Neural progenitor cell (in vitro differentiated cells): Measurements from ENCODE around the gene CNPY2. TPM values are rescaled to one million over a fixed set of nuclear protein-coding genes. Genes with fewer than 3 reads are reported as not detected.

Experiments
- DNase-seq: peaks from one replicate; pipeline ENCODE4 v3.0.0-alpha.2; 2016; ENCODE audit warnings: low spot score
- H2AFZ ChIP-seq: fragments of 200-600 bp; sonication (generic); replicated peaks from 2 replicates; pipeline ENCODE4 v1.6.1; 2016; ENCODE audit warnings: antibody characterized with exemption
- H3F3A ChIP-seq: fragments of 200-600 bp; sonication (generic); 2 replicates; pipeline ENCODE4 v1.6.1; 2016; ENCODE audit warnings: antibody characterized with exemption, low read depth
- H3K27ac ChIP-seq: fragments of 200-600 bp; sonication (generic); 2 replicates; pipeline ENCODE4 v1.5.1; 2016; ENCODE audit warnings: mild to moderate bottlenecking
- H3K27me3 ChIP-seq: fragments of 200-600 bp; sonication (generic); 2 replicates; pipeline ENCODE4 v1.6.1; 2016; ENCODE audit warnings: mild to moderate bottlenecking, moderate library complexity
- H3K36me3 ChIP-seq: fragments of 200-600 bp; sonication (generic); 2 replicates; pipeline ENCODE4 v1.5.1; 2016
- H3K4me1 ChIP-seq: fragments of 200-600 bp; sonication (generic); 2 replicates; pipeline ENCODE4 v1.6.1; 2016; ENCODE audit warnings: mixed run types
- H3K4me2 ChIP-seq: fragments of 200-600 bp; sonication (generic); 2 replicates; pipeline ENCODE4 v1.6.1; 2016
- H3K4me3 ChIP-seq: fragments of 200-600 bp; sonication (generic); 2 replicates; pipeline ENCODE4 v1.5.1; 2016
- H3K79me2 ChIP-seq: fragments of 200-600 bp; sonication (generic); 2 replicates; pipeline ENCODE4 v1.6.1; 2016; ENCODE audit warnings: low read depth
- H3K9ac ChIP-seq: fragments of 200-600 bp; sonication (generic); 2 replicates; pipeline ENCODE4 v1.6.1; 2016
- H3K9me3 ChIP-seq: fragments of 200-600 bp; sonication (generic); 2 replicates; pipeline ENCODE4 v1.5.1; 2016; ENCODE audit warnings: low read depth
- H4K20me1 ChIP-seq: fragments of 200-600 bp; sonication (generic); 2 replicates; pipeline ENCODE4 v1.6.1; 2016; ENCODE audit warnings: low read depth
- H3K27ac Mint-ChIP-seq: 3 replicates; pipeline ENCODE4 v1.8.0; 2021; ENCODE audit warnings: mixed read lengths
- H3K27me3 Mint-ChIP-seq: 2 replicates; pipeline ENCODE4 v1.8.0; 2022; ENCODE audit warnings: low read depth, mild to moderate bottlenecking, inconsistent platforms, moderate library complexity, mixed read lengths; ENCODE audit not compliant: insufficient read depth
- H3K36me3 Mint-ChIP-seq: 3 replicates; pipeline ENCODE4 v1.8.0; 2021; ENCODE audit warnings: mixed read lengths
- H3K4me1 Mint-ChIP-seq: 3 replicates; pipeline ENCODE4 v1.8.0; 2021; ENCODE audit warnings: mixed read lengths
- H3K4me3 Mint-ChIP-seq: 3 replicates; pipeline ENCODE4 v1.8.0; 2021; ENCODE audit warnings: mild to moderate bottlenecking, moderate library complexity, mixed read lengths
- H3K9me3 Mint-ChIP-seq: 3 replicates; pipeline ENCODE4 v1.8.0; 2020; ENCODE audit warnings: mixed read lengths
- EZH2 ChIP-seq: fragments of 200-600 bp; sonication (generic); IDR thresholded peaks from 2 replicates; pipeline ENCODE4 v1.6.1; 2017; ENCODE audit warnings: antibody characterized with exemption, mild to moderate bottlenecking, moderate library complexity
- EZH2phosphoT487 ChIP-seq: fragments of 200-600 bp; sonication (generic); IDR thresholded peaks from 2 replicates; pipeline ENCODE4 v1.6.1; 2017; ENCODE audit warnings: antibody characterized with exemption
- small RNA-seq: library from RNA; depleted of rRNA; stranded (forward); fragments of <200 nt; gene quantifications from one replicate; pipeline ENCODE3, GENCODE V24; 2015
- total RNA-seq: library from RNA; depleted of rRNA; stranded (reverse); fragments of >200 nt; gene quantifications from 2 replicates; pipeline ENCODE4 v1.2.3, GENCODE V29; 2015; ENCODE audit warnings: low replicate concordance
- TF ChIP-seq, protein P1 (sequence below): fragments of 200-600 bp; sonication (generic); IDR thresholded peaks from 2 replicates; pipeline ENCODE4 v1.5.1; 2017; ENCODE audit warnings: antibody characterized with exemption, mild to moderate bottlenecking

The CNPY2 gene
- total RNA-seq, 1 donor from 2014 or later = 128 TPM

DNA sequence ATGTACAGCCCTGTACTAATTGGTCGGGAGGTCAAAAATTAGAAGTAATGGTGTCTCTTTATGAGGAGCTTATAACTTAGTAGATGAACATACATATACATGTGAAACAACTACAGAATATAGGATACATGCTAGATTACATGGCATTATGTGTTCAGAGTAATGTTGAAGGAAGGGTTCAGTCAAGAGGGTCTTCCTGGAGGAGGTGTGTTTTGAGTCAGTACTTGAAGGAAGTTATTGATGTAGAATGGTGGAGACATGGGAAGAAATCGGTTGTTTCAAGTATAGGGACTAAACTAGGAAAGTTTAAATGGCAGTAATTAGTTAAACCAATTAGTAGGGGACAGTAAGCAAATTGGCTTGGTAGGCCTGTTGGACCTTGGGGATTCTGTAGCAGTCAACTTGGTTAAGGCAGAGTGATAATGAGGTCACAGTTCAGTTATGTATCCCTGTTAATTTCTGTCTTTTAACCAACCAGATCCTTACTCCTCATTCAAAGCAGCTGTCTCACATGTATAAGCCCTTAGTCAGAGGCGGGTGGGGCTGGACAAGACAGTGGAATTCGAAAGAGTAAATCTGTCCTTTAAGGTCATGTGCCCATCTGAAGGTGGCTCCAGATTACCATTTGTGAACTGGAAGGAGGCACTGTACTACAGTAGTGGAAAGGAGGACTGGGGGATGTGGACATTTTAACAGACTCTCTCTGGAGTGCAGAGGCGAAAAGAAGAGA lies 54.1 kb downstream of the CNPY2 start:
- Mint-ChIP-seq H3K27ac (no peak overlapping the region), H3K4me1 (peaks cover 18% of the 10 kb centered on the region)

DNA sequence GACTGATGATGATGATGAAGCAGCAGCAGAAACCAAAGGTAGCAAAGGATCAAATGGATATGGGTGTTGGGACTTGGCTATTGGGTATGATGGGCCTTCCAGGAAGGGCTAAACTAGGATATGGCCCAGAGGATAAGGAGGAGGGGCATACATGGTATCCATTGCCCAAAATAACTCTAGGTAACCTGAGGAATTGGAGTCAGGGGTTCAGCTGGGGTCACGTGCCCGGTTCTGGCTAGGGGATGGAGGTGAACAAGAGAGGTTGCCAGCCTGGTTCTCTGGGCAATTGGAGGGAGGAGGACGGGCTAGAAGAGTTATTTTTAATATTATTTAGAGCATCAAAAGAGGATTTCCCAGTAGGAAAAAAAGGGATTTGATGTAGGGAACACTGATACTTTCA lies 54.9 kb downstream of the CNPY2 start:
- Mint-ChIP-seq H3K4me1 (peaks cover 20% of the 10 kb centered on the region), H3K27ac (no peak overlapping the region)

More for the DNA sequence above, 54.1 kb downstream of the CNPY2 start:
- no peak overlapping the region for H3K9ac ChIP-seq
- H3K9me3 ChIP-seq = no peaks in the 10 kb centered on the region
- TF ChIP-seq EZH2phosphoT487 (no peak), EZH2 (no peak)
- TF ChIP-seq, protein P1, sequence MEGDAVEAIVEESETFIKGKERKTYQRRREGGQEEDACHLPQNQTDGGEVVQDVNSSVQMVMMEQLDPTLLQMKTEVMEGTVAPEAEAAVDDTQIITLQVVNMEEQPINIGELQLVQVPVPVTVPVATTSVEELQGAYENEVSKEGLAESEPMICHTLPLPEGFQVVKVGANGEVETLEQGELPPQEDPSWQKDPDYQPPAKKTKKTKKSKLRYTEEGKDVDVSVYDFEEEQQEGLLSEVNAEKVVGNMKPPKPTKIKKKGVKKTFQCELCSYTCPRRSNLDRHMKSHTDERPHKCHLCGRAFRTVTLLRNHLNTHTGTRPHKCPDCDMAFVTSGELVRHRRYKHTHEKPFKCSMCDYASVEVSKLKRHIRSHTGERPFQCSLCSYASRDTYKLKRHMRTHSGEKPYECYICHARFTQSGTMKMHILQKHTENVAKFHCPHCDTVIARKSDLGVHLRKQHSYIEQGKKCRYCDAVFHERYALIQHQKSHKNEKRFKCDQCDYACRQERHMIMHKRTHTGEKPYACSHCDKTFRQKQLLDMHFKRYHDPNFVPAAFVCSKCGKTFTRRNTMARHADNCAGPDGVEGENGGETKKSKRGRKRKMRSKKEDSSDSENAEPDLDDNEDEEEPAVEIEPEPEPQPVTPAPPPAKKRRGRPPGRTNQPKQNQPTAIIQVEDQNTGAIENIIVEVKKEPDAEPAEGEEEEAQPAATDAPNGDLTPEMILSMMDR = no peak
- H3K36me3 ChIP-seq = no peaks in the 10 kb centered on the region
- no peak overlapping the region for H3K4me2 ChIP-seq
- Mint-ChIP-seq H3K36me3 (no peaks in the 10 kb centered on the region), H3K27me3 (peaks cover 2% of the 10 kb centered on the region), H3K4me3 (no peak overlapping the region), H3K9me3 (no peaks in the 10 kb centered on the region)
- DNase-seq = no peak
- no peaks in the 10 kb centered on the region for H3K27me3 ChIP-seq
- peaks cover 13% of the 10 kb centered on the region for H4K20me1 ChIP-seq
- no peak overlapping the region for H2AFZ ChIP-seq
- H3K27ac ChIP-seq = no peak overlapping the region
- no peak overlapping the region for H3K4me3 ChIP-seq
- peaks cover 14% of the 10 kb centered on the region for H3K79me2 ChIP-seq
- peaks cover 34% of the 10 kb centered on the region for H3F3A ChIP-seq
- H3K4me1 ChIP-seq = peaks cover 11% of the 10 kb centered on the region

DNA sequence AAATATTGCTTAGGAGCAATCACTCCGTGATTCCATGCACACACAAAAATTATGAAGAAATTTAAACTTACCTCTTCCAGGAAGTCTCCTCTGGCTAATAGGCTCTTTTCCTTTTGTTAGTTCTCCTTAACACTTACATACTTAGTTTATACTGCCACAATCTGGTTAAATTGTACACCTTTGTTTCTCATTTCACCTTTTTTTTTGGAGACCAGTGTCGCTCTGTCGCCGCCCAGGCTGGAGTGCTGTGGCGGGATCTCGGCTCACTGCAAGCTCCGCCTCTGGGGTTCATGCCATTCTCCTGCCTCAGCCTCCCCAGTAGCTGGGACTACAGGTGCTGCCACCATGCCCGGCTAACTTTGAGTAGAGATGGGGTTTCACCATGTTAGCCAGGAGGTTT lies 55.4 kb downstream of the CNPY2 start:
- TF ChIP-seq EZH2phosphoT487 (no peak), EZH2 (no peak)
- TF ChIP-seq, protein P1 = no peak
- H3K36me3 Mint-ChIP-seq = peaks cover 8% of the 10 kb centered on the region
- Histone ChIP-seq H4K20me1 (peaks cover 25% of the 10 kb centered on the region), H3K27ac (no peak overlapping the region), H3K27me3 (no peaks in the 10 kb centered on the region), H3K36me3 (no peaks in the 10 kb centered on the region), H2AFZ (no peak overlapping the region), H3K9ac (no peak overlapping the region), H3F3A (peaks cover 24% of the 10 kb centered on the region), H3K4me3 (no peak overlapping the region), H3K4me1 (peaks cover 17% of the 10 kb centered on the region), H3K9me3 (no peaks in the 10 kb centered on the region), H3K79me2 (peaks cover 27% of the 10 kb centered on the region), H3K4me2 (no peak overlapping the region)
- DNase-seq = no peak
- H3K4me1 Mint-ChIP-seq = peaks cover 18% of the 10 kb centered on the region
- peaks cover 2% of the 10 kb centered on the region for H3K27me3 Mint-ChIP-seq
- H3K4me3 Mint-ChIP-seq = peak overlapping the region; percentile 44
- H3K27ac Mint-ChIP-seq = no peak overlapping the region
- H3K9me3 Mint-ChIP-seq = no peaks in the 10 kb centered on the region

More for the DNA sequence above, 54.9 kb downstream of the CNPY2 start:
- Histone ChIP-seq H3K27ac (no peak overlapping the region), H3K4me3 (no peak overlapping the region), H3K79me2 (peaks cover 22% of the 10 kb centered on the region), H3K4me2 (no peak overlapping the region), H3K36me3 (no peaks in the 10 kb centered on the region), H3K9me3 (no peaks in the 10 kb centered on the region), H3K9ac (no peak overlapping the region), H3K27me3 (no peaks in the 10 kb centered on the region), H3K4me1 (peaks cover 17% of the 10 kb centered on the region), H3F3A (peaks cover 30% of the 10 kb centered on the region), H2AFZ (no peak overlapping the region), H4K20me1 (peaks cover 20% of the 10 kb centered on the region)
- Mint-ChIP-seq H3K27me3 (peaks cover 2% of the 10 kb centered on the region), H3K36me3 (peaks cover 4% of the 10 kb centered on the region), H3K9me3 (no peaks in the 10 kb centered on the region), H3K4me3 (no peak overlapping the region)
- DNase-seq = no peak
- no peak for TF ChIP-seq EZH2
- TF ChIP-seq, protein P1 = no peak
- TF ChIP-seq EZH2phosphoT487 = no peak

Small RNA genes within 50 kb of the gene (small RNA-seq; reads per million reads assigned to genes)
- gene RNU7-40P = not detected

Other genes with a start within 250 kb of the CNPY2 start
- gene ERBB3, start 235.8 kb downstream of the CNPY2 start, total RNA-seq = 6.3 and 8.8 TPM in 2 replicates
- 168 and 242 TPM in 2 replicates for gene PA2G4, start 211.4 kb downstream of the CNPY2 start, total RNA-seq
- gene RPL41, start 199.4 kb downstream of the CNPY2 start, total RNA-seq = 3,372 and 3,805 TPM in 2 replicates
- gene ZC3H10, start 197.7 kb downstream of the CNPY2 start, total RNA-seq = 10.3 and 10.8 TPM in 2 replicates
- 75.3 and 146 TPM in 2 replicates for gene ESYT1, start 187.7 kb downstream of the CNPY2 start, total RNA-seq
- gene MYL6B, start 163.4 kb downstream of the CNPY2 start, total RNA-seq = 131 and 198 TPM in 2 replicates
- 1,139 and 1,233 TPM in 2 replicates for gene MYL6, start 157.6 kb downstream of the CNPY2 start, total RNA-seq
- gene SMARCC2, start 126.5 kb downstream of the CNPY2 start, total RNA-seq = 92.3 and 103 TPM in 2 replicates
- gene RNF41, start 94.1 kb downstream of the CNPY2 start, total RNA-seq = 52.1 and 68.9 TPM in 2 replicates
- 27.9 and 40.9 TPM in 2 replicates for gene NABP2, start 91.6 kb downstream of the CNPY2 start, total RNA-seq
- gene SLC39A5, start 85.9 kb downstream of the CNPY2 start, total RNA-seq = 0.54 and 1.5 TPM in 2 replicates
- gene ANKRD52, start 57.6 kb downstream of the CNPY2 start, total RNA-seq = 9.1 and 18.1 TPM in 2 replicates
- 32.1 and 41.8 TPM in 2 replicates for gene COQ10A, start 49.0 kb downstream of the CNPY2 start, total RNA-seq
- gene CS, start 15.7 kb downstream of the CNPY2 start, total RNA-seq = 91.1 and 133 TPM in 2 replicates
- gene PAN2, start 18.0 kb upstream of the CNPY2 start, total RNA-seq = 61.9 and 116 TPM in 2 replicates
- 0.31 and 1.5 TPM in 2 replicates for gene IL23A, start 22.9 kb upstream of the CNPY2 start, total RNA-seq
- gene STAT2, start 44.1 kb upstream of the CNPY2 start, total RNA-seq = 86.4 and 105 TPM in 2 replicates
- gene APOF, start 46.9 kb upstream of the CNPY2 start, total RNA-seq = not detected in 2 replicates
- gene TIMELESS, start 133.4 kb upstream of the CNPY2 start, total RNA-seq = 56.3 and 79.1 TPM in 2 replicates
- 0.03 TPM in 1 of 2 replicates, not detected in the other for gene MIP, start 138.7 kb upstream of the CNPY2 start, total RNA-seq
- gene SPRYD4, start 152.6 kb upstream of the CNPY2 start, total RNA-seq = 2.6 and 3.0 TPM in 2 replicates
- gene GLS2, start 172.2 kb upstream of the CNPY2 start, total RNA-seq = 2.3 and 2.9 TPM in 2 replicates
- 12.9 and 13.1 TPM in 2 replicates for gene RBMS2, start 205.8 kb upstream of the CNPY2 start, total RNA-seq